Eye (tissue), 1 donor: ENCODE results near the gene ERLIN1.
"Not testable (repeated sequence)": the region's sequence is repeated elsewhere in the genome, so short reads cannot be mapped to it uniquely, and the experiment has no call there.

Experiments
- DNase-seq: peaks from one replicate; pipeline ENCODE4 v3.0.0-alpha.2; 2015

ERLIN1 gene

DNA sequence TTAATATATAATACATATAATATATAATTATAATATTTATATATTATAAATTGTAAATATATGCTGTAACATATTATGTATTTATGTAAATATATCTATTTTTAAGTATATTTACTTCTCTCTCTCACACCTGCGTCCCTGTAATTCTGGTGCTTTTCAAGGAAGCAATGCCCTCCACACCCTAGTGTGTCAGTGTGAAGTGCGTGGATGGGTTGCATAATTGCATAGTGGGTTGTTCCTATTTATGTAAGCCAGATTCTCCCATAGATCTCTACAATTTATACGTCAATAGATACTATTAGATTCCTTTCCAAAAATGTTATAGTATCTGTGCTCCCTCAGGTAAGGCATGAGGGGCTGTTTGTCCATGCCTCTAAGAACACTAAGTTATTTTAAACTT, 54.3 kb downstream of the ERLIN1 start:
- DNase-seq: no peak

DNA sequence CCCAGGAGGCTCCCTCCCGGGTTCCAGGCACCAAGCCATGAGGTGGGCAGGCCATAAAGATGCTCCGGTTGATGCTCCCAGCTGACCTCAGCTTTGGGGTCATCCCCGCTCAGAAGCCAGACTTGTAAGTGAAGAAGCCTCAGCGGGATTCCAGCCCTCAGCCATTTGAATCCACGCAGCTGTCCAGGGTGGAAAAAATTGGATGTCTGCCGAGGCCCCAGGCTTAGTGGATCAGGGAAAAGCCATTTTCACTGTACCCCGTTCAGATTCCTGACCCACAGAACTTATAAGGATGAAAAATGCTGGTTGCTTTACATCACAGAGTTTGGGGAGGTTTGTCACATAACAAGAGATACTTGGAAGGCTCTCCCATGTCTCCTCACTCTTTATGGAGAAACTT, 55.0 kb downstream of the ERLIN1 start:
- DNase-seq: no peak

DNA sequence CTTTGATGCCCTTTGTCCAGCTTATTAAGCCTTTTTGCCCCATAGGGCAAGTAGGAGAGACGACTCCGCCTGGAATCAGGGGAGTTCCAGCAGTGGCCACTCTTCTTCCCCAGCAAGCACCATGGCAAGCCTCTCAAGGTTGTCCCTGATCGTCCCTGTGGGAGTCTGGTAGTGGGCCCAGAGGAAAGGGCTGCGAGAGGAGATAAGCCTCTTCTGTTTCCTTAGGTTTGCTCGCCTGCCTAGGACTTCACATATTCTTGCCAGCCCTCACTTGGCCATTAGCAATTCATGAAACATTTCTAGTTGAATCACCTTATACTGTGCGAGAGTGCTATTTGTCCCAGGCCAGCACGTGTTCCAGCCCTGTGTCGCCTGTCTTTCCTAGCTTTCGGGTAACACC, 56.4 kb downstream of the ERLIN1 start:
- DNase-seq: no peak

- no peak for DNase-seq
Measured at GRCh38 chr10:100128951-100129350, 56.9 kb downstream of the ERLIN1 start.

GRCh38 chr10:100125335-100125734, 60.5 kb downstream of the ERLIN1 start:
- DNase-seq: not testable (repeated sequence)

DNA sequence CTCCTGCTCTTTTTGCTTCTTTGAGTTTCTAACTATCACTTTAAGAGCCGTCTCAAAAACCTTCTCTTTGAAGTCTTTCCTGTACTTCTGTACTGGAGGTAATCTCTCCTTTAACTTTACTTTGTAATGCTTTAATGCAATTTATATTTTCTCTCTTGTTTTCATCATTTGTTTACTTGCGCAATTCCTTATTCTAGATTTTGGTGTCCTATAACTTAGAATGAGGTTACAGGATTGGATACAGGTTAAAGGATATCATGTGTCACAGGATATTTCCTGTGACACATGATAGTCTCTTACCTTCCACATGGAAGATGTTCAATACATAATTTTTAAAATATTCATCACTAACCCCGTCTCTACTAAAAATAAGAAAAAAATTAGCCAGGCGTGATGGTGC, 61.7 kb downstream of the ERLIN1 start:
- no peak for DNase-seq

DNA sequence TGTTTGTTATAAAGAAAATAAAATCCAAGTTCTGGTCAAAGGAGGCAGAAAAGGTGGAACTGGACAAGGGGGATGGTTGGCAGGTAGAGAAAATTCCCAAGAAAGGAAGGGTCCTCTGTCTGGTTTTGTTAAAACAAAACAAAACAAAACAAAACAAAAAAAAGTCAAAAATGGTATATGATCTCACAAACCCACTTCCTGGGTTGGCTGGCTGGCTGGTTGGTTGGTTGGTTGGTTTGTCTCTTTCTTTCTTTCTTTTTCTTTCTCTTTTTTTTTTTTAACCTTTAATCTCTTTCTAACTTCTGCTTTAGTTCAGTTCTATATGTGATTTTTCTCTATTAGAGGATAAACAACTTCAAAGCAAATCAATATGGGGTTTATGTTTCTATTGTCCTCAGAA, 63.0 kb downstream of the ERLIN1 start:
- DNase-seq: no peak

DNA sequence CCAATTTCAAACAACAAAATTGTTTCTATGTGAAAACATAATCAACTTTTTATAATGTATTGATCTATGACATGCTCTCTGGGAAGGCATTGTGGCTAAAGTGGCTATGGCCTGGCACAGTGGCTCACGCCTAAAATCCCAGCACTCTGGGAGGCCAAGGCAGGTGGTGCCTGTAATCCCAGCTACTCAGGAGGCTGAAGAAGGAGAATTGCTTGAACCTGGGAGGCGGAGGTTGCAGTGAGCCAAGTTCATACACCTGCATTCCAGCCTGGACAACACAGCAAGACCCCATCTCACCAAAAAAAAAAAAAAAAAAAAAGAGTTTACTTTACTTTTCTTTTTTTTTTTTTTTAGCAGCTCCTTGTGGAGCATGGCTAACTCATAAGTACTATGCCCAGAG, 65.3 kb downstream of the ERLIN1 start:
- no peak for DNase-seq

DNA sequence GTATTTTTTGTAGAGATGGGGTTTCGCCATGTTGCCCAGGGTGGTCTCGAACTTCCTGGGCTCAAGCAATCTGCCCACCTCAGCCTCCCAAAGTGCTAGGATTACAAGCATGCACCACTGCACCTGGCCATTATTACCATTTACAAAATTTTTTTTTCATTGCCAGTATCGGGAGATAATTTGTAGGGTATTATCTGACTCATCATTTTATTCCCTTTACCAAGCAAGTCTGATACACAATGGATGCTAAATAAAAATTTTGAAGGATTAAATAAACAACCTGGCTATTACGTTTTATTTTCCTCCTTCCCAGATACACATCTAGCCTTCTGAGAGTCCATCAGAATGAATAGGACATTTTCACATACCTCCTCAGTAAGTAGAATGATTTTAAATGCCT, 66.1 kb downstream of the ERLIN1 start:
- DNase-seq: no peak

DNA sequence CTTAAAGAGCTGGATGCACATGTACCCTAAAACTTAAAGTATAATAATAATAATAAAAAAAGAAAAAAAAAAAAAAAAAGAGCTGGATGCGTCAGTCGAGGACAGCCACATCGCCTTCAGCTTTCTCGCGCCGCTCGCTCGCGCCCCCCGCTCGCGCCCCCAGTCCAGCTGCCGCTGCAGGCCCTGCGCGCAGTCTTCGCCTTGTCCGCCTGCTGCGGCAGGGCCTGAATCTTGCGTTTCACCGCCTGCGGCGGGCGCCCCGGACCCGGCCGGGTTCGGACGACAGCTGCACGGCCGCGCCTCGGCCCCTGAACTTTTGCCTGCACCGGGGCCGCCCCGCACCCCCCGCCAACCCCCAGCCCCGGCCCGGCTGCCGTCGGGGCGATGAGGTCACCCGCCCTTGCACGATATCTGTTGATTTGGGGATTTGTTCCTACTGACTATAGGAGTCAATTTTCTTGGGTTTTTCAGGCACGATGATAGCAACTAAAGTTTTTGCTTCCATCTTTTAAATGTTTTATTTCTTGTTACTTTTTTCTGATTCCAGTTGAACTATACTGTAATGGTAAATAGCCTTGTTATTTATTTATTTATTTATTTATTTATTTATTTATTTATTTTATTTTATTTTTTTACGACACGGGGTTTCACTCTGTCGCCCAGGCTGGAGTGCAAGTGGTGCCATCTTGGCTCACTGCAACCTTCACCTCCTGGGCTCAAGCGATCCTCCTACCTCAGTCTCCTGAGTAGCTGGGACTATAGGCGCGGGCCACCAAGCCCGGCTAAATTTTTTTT, 70.7 kb downstream of the ERLIN1 start:
- DNase-seq: peak; percentile 70

DNA sequence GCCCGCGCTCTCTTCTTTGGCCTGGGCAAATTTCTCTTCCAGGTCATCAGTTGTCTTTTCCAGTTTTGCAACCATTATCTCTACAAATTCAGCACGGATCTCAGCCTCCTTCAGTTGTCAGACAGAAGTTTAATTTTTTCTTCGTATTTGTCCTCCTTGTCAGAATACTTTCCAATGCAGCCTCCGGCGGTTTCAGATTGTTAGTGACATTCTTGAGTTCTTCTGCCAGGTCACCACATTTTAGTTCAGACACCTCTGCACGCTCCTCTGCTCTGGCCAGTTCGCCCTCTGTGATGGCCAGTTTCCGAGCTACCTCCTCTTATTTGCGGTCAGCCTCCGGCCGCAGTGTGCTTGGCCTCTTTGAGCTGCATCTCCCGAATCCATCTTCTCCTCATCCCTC, 71.4 kb downstream of the ERLIN1 start:
- no peak for DNase-seq

DNA sequence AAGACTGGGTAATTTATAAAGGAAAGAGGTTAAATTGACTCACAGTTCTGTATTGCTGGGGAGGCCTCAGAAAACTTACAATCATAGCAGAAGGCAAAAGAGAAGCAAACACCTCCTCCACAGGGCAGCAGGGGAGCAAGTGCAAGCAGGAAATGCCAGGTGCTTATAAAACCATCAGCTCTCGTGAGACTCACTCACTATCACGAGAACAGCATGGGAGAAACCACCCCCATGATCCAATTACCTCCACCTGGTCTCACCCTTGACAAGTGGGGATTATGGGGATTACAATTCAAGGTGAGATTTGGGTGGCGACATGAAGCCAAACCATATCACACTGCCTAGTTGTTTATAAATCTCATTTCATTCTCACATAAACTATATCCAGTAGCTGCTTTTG, 76.2 kb downstream of the ERLIN1 start:
- no peak for DNase-seq

DNA sequence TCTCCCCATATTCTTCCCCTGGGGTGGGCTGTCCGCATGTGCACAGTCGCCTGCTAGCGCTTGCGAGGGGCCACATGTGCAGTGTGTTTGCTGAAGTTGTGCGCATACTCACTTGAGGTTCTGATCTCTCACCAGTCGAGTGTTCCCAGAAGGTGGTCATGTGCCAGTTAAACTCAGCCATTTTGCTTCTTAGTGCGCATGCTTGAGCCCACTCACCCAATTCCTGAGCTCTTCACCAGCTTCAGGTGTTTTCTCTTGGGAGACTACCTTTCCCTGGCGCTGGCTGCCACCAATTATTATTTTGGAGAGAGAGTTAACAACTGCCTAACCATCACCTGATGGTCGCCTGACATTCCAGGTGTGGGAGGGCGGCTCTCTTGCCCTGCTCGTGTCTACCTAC, 79.0 kb downstream of the ERLIN1 start:
- no peak for DNase-seq

- no peak for DNase-seq
Measured at GRCh38 chr10:100104300-100104699, 81.5 kb downstream of the ERLIN1 start.

DNA sequence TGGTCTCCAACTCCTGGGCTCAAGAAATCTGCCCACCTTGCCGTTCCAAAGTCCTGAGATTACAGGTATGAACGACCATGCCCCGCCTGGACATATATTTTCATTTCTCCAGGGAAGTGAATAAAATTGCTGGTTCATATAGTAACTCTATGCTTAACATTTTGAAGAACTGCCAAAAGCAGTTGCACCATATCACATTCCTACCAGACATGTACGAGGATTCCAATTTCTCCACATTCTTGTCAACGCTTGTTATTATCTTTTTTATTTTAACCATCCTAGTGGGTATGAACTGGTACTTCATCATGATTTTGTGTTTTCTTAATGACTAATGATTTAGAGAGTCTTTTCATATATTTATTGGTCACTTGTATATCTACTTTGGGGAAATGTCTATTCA, 82.2 kb downstream of the ERLIN1 start:
- DNase-seq: no peak

DNA sequence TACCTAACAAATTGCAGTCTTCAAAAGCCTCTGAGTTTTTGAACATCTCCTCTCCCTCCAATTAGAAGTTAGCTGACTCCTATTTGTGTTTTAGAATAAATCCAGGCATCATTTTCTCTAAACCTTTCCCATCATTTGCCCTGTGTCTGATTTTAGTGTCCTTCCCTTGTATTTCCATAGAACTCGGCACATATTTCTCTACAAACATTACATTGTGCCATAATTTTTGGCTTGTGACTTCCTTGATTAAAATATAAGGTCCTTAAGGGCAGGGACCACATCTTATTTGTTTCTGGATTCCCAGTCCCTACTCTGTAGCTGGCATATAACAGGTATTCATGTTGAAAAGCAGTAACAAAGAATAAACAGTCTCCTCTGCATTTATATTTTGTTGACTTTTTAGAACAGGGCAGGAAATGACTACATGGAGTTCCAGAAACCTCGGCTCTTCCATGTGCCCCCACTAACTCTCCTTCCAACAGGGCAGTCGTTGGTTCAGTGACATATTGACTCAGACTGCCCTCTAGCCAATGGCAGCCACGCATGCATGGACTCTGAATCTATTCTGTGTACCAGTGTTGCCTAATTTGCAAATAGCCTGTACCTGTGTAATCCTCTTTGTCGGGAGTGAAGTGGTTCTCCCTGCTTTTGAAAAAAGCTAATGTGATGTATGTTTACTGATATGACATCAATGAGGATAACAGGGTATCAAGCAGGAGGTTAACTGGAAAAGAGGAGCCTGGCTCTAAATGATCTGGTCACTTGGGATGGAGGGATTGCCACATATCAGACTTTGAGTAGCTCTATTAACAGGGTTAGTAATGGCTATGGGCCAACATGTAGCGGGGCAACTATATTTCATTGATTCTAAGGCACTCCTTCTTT, 84.4 kb downstream of the ERLIN1 start:
- no peak for DNase-seq

GRCh38 chr10:100100651-100101184, 85.1 kb downstream of the ERLIN1 start:
- no peak for DNase-seq
